Omental fat pad (tissue), 4 donors: ENCODE results near the gene UNC80. TPM values are rescaled to one million over a fixed set of nuclear protein-coding genes. Genes with fewer than 3 reads are reported as not detected.

Experiments used
- ATAC-seq: fragments of 150-250 bp; one replicate; pipeline ENCODE4 v1.9.1; 2016; ENCODE audit warnings: mild to moderate bottlenecking, moderate library complexity; ENCODE audit not compliant: low FRiP score
- DNase-seq: peaks from one replicate; pipeline ENCODE4 v3.0.0-alpha.2; 2019; ENCODE audit warnings: low spot score
- total RNA-seq, 4 donors: library from RNA; depleted of rRNA; stranded (reverse); fragments of >200 nt; gene quantifications; one replicate each; pipeline ENCODE4 v1.1.0, GENCODE V29; 2016
- TF ChIP-seq, protein P1 (sequence below), 3 donors: fragments of 450-650 bp; IDR thresholded peaks; one replicate each; pipeline ENCODE4 v1.5.1; 2016 to 2017; ENCODE audit warnings: antibody characterized with exemption in 3 of 3, mild to moderate bottlenecking in 3 of 3, moderate library complexity in 2 of 3

Gene UNC80
- total RNA-seq, 4 donors from 2014 or later: not detected

DNA sequence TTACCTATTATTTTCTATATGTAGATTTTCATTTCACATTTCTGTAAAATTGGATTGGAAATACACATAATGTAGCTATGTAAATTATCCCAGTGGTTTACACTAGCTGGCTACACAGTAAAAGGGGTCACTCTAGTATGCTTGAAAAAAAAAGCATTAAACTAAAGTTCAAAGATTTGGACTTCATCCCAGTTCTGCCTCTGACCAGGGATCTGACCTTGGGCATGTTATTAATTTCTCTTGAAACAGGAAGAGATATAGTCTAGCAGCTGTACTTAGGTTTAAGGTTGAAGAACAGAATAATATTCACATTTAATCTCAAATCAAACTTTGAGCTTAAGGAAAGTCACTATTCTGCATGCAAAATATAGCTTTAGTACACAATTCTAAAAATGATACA, 166.3 kb downstream of the UNC80 start:
- ATAC-seq (no peak), DNase-seq (no peak)
- TF ChIP-seq, protein P1, sequence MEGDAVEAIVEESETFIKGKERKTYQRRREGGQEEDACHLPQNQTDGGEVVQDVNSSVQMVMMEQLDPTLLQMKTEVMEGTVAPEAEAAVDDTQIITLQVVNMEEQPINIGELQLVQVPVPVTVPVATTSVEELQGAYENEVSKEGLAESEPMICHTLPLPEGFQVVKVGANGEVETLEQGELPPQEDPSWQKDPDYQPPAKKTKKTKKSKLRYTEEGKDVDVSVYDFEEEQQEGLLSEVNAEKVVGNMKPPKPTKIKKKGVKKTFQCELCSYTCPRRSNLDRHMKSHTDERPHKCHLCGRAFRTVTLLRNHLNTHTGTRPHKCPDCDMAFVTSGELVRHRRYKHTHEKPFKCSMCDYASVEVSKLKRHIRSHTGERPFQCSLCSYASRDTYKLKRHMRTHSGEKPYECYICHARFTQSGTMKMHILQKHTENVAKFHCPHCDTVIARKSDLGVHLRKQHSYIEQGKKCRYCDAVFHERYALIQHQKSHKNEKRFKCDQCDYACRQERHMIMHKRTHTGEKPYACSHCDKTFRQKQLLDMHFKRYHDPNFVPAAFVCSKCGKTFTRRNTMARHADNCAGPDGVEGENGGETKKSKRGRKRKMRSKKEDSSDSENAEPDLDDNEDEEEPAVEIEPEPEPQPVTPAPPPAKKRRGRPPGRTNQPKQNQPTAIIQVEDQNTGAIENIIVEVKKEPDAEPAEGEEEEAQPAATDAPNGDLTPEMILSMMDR (IDR thresholded peaks at IDR 0.05): no peak

DNA sequence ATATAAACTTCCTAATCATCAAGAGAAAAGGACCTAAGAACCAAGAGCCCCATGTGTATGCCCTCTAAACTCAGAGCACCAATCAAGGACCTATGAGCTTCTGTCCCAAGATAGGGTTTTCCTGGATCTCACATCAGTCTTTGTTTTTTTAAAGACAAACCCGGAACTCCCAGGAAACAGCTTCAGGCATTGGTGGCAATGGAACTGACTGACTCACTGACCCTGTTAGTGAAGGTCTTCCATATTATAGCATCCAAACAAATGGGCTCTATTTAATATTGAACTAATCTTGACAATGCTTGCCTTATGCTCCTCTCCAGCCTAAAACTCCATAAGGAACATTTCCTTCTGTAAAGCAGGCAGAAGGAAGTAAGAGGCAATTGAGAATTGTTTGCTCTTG, 167.3 kb downstream of the UNC80 start:
- TF ChIP-seq, protein P1 (IDR thresholded peaks at IDR 0.05): no peak
- ATAC-seq: no peak
- no peak for DNase-seq

DNA sequence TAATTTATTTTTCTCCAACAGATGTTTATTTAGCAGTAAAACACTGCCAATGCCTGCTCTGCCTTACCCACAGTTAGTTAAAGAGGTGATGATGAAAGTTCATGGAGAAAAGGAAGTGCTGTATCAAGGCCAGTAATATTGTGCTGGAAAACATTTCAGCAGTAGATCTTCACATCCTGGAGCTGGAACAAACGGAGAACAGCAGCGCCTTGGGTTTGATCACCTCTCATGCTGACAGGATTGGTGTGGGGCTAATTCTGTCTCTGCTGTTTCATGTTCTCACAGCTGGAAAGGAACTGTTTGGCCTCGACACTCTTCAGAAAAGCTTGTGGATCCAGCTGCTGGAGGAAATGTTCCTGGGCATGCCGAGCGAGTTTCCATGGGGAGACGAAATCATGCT, 169.3 kb downstream of the UNC80 start:
- no peak for ATAC-seq
- DNase-seq: no peak
- TF ChIP-seq, protein P1 (IDR thresholded peaks at IDR 0.05): no peak

DNA sequence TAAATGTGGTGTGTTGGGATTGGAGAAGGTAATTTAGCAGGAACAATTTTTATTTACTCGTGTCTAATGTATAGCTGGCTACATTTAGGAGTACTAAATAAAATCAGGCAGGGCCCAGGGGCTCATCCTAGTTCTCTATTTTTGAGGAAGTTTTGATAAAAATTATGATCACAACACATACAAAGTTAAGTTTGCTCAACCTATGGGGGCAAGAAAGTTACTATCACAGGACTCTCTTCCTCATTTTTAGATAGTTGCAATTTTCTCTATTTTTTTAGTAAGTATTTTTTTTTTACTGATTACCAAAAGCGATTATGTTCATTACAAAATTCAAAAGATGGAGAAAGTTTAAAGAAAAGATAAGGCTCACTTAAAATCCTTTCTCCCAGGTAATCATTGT, 170.8 kb downstream of the UNC80 start:
- TF ChIP-seq, protein P1 (IDR thresholded peaks at IDR 0.05): no peak

DNA sequence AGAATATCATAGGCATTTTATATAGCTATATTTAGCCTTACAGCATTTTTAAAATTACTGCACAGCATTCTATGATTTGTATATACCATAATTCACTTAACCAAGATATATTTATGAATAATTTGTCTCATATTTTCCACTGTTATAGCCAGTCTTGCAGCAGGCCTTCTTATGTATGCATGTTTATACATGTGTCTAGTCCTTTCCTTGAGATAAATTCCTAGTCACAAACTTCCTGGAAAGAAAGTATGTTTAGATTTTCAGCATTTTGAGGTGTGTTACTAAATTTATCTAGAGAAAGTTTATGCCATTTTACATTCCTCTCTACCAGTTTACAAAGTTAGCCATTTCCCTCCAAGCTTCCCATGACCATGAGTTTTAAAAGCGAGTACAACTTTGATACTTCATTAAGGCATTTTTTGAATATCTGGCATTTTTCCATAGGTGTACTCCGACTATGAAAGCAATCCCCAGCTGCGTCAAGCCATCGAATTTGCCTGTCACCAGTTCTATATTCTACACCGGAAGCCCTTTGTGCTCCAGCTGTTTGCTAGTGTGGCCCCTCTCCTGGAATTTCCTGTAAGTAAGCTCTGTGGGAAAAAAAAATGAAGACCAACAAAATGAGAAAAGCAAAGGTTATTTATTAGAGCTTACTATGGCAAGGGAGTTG, 171.4 kb downstream of the UNC80 start:
- no peak for ATAC-seq
- TF ChIP-seq, protein P1 (IDR thresholded peaks at IDR 0.05): no peak
- no peak for DNase-seq

More for the DNA sequence above, 170.8 kb downstream of the UNC80 start:
- DNase-seq (no peak), ATAC-seq (no peak)

DNA sequence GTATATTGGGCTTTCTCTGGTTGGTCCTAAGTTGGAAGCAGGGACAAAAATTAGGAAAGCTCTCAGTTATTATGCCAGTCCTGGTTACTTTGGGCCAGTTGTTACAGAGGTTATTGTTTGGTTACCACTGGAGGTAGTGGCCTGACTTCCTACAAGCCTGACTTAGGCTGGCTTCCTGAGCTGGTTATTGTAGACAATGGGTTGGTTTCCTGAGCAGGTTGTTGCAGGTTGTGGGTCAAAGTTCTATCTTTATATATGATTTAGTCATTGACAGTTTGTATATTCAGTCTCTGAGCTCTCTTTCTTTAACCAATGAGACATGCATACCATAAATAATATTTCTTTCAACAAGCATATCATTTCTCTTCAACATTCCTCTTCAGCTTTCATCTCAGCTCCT, 172.1 kb downstream of the UNC80 start:
- TF ChIP-seq, protein P1 (IDR thresholded peaks at IDR 0.05): no peak
- DNase-seq (no peak), ATAC-seq (no peak)

DNA sequence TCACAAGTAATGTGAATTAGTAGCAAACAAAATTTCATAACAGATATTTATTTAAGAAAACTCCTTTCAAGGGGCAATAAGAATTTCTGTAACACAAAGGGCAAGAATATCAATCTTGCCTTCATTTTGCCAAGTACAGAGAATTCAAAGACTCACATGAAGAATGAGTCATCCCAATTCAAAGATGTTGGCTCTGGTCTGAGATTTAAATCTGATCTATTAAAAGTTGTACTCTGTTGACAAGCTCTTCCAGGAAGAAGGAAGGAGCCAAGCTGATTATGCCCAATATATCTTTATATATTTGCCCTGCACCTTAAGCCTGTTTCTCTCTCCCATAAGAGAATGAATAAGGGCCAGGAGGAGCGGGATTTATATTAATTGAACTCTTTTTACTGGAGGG, 174.9 kb downstream of the UNC80 start:
- ATAC-seq (no peak), DNase-seq (no peak)
- TF ChIP-seq, protein P1 (IDR thresholded peaks at IDR 0.05): no peak
